ENCODE data around the gene TTI1. TPM values are rescaled to one million over a fixed set of nuclear protein-coding genes. Genes with fewer than 3 reads are reported as not detected.

Gene TTI1
- total RNA-seq, 2 donors from 2014 or later: 14.8 to 26.2 TPM

DNA sequence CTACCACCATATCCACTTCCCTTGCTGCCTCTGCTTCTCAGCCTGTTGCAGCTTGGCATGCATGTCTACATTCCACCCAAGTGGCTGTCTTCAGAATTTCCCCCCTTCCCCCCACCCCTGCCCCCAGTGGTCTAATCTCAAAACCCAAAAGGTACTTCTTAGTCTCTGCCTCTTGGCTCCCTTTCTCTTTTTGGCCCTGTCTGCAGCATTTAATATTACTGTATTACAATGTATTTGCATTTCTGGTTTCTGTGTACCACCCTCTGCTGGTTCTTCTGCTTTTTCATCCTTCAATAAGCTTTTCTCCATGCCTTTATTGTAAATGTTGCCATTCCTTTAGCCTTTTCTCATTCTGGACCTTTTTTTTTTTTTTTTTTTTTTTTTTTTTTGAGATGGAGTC lies 43.3 kb upstream of the TTI1 start:
- Histone ChIP-seq H3K27ac (no peak overlapping the region), H3K4me1 (replicated peaks) (peaks cover 13% of the 10 kb centered on the region), H3K9me3 (no peaks in the 10 kb centered on the region), H3K4me3 (no peak overlapping the region), H3K36me3 (no peaks in the 10 kb centered on the region), H3K27me3 (replicated peaks; ENCODE audit: insufficient read depth) (no peaks in the 10 kb centered on the region)
- intact Hi-C loops (cut with DNase I): loop anchor here (5.0 kb wide), 1 partner anchor 86 kb away; no protein-coding TSS in a partner anchor
- DNase-seq (ENCODE audit: low spot score): no peak
- TF ChIP-seq CTCF (IDR thresholded peaks at IDR 0.05) (no peak), POLR2A (IDR thresholded peaks at IDR 0.05) (no peak), POLR2AphosphoS5 (IDR thresholded peaks at IDR 0.05) (no peak)

- H3K9me3 ChIP-seq: no peaks in the 10 kb centered on the region
- intact Hi-C loops (cut with DNase I): loop anchor here (5.0 kb wide), 1 partner anchor 87 kb away; no protein-coding TSS in a partner anchor
- peaks cover 11% of the 10 kb centered on the region for H3K4me1 ChIP-seq (replicated peaks)
- H3K27ac ChIP-seq: peak overlapping the region in 1 of 2 donors; percentile 1
- TF ChIP-seq CTCF (IDR thresholded peaks at IDR 0.05): no peak
- TF ChIP-seq POLR2AphosphoS5 (IDR thresholded peaks at IDR 0.05): no peak
- no peak for TF ChIP-seq POLR2A (IDR thresholded peaks at IDR 0.05)
- no peaks in the 10 kb centered on the region for H3K27me3 ChIP-seq (replicated peaks; ENCODE audit: insufficient read depth)
- no peak for DNase-seq (ENCODE audit: low spot score)
- no peaks in the 10 kb centered on the region for H3K36me3 ChIP-seq
- H3K4me3 ChIP-seq: no peak overlapping the region
- 87% methylated on average over 3 of the region's 3 CpGs for WGBS
Measured at GRCh38 chr20:38075161-38075998, 42.1 kb upstream of the TTI1 start.

DNA sequence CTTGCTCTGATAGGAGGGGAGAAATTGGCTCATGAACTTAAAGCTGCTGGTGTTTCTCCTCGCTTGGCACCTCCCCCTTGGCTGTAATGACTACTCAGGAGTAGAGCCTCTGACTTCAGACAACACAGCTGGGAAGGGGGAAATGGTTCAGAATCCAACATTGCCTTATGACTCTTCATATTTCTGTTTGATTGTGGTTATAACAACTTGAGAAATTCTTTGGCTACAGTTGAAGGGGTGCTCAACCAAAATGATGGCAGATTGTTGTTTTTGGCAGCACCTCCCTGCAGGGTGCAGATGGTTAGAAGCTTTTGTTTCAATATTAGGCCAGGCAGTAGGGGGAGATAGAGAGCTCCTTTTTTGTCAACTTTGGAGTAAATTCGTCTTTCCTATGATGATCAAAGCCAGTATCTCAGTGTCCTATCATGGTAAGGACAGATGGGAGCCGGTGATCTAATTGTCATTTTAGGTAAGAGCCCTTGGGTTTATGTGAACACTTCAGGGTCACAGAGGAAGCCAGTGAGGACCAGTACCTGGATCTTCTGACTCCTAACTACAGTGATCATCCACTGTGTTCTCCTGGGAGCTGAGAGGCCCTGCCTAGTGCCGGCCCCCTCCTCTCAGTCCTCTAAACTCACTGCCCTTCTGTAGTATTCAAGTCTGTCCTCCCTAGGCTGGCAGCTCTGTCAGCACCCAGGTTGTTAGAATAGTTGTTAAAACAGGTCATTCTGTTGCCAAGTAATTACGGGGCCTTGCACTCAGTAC lies 40.2 kb upstream of the TTI1 start:
- no peaks in the 10 kb centered on the region for H3K36me3 ChIP-seq
- H3K27me3 ChIP-seq (replicated peaks; ENCODE audit: insufficient read depth): no peaks in the 10 kb centered on the region
- peaks cover 5% of the 10 kb centered on the region for H3K4me1 ChIP-seq (replicated peaks)
- no peaks in the 10 kb centered on the region for H3K9me3 ChIP-seq
- no peak overlapping the region for H3K4me3 ChIP-seq
- 36% methylated on average over 5 of the region's 5 CpGs for WGBS
- TF ChIP-seq CTCF (IDR thresholded peaks at IDR 0.05) (peak; percentile 39 to 82 (median 76)), POLR2AphosphoS5 (IDR thresholded peaks at IDR 0.05) (peak; percentile 50), POLR2A (IDR thresholded peaks at IDR 0.05) (no peak)
- DNase-seq (ENCODE audit: low spot score): peak; percentile 44
- intact Hi-C loops (cut with DNase I): loop anchor here (5.0 kb wide), 1 partner anchor 39 kb away; no protein-coding TSS in a partner anchor
- H3K27ac ChIP-seq: peak overlapping the region; percentile 14 to 43

GRCh38 chr20:38072898-38073297 lies 39.6 kb upstream of the TTI1 start:
- Histone ChIP-seq H3K4me3 (no peak overlapping the region), H3K4me1 (replicated peaks) (peaks cover 5% of the 10 kb centered on the region), H3K27ac (peak overlapping the region in 1 of 2 donors; percentile 26), H3K27me3 (replicated peaks; ENCODE audit: insufficient read depth) (no peaks in the 10 kb centered on the region), H3K9me3 (no peaks in the 10 kb centered on the region), H3K36me3 (no peaks in the 10 kb centered on the region)
- 33% methylated on average over 1 of the region's 1 CpG for WGBS
- DNase-seq (ENCODE audit: low spot score): no peak
- TF ChIP-seq CTCF (IDR thresholded peaks at IDR 0.05) (no peak), POLR2A (IDR thresholded peaks at IDR 0.05) (no peak), POLR2AphosphoS5 (IDR thresholded peaks at IDR 0.05) (no peak)
- intact Hi-C loops (cut with DNase I): loop anchor here (5.0 kb wide), 1 partner anchor 39 kb away; no protein-coding TSS in a partner anchor

Measured in prostate gland (tissue), 2 donors.